DMS79 treated with DMSO at 0.1 percent for 48 hours (cell line): Measurements from ENCODE around the gene TMEM156.
"Not testable (repeated sequence)": the region's sequence is repeated elsewhere in the genome, so short reads cannot be mapped to it uniquely, and the experiment has no call there.

Source experiments
- DNase-seq: peaks from one replicate; lab custom pipeline; 2025; lab: John Stamatoyannopoulos, UW

The TMEM156 gene

GRCh38 chr4:38957261-38957815, 74.9 kb downstream of the TMEM156 start:
- DNase-seq, result no peak

GRCh38 chr4:38955957-38956356, 76.3 kb downstream of the TMEM156 start:
- DNase-seq, result no peak

GRCh38 chr4:38954727-38955126, 77.5 kb downstream of the TMEM156 start:
- no peak for DNase-seq

- no peak for DNase-seq
Measured at GRCh38 chr4:38952017-38952416, 80.2 kb downstream of the TMEM156 start.

GRCh38 chr4:38951598-38951997, 80.6 kb downstream of the TMEM156 start:
- no peak for DNase-seq

- no peak for DNase-seq
Measured at GRCh38 chr4:38950734-38951133, 81.5 kb downstream of the TMEM156 start.

GRCh38 chr4:38950159-38950558, 82.0 kb downstream of the TMEM156 start:
- no peak for DNase-seq

- DNase-seq, result no peak
Measured at GRCh38 chr4:38949411-38950051, 82.7 kb downstream of the TMEM156 start.

- no peak for DNase-seq
Measured at GRCh38 chr4:38948551-38948950, 83.7 kb downstream of the TMEM156 start.

GRCh38 chr4:38946919-38947318, 85.3 kb downstream of the TMEM156 start:
- DNase-seq, result no peak

- DNase-seq, result no peak
Measured at GRCh38 chr4:38944440-38944839, 87.8 kb downstream of the TMEM156 start.

- no peak for DNase-seq
Measured at GRCh38 chr4:38943343-38943742, 88.9 kb downstream of the TMEM156 start.

- not testable (repeated sequence) for DNase-seq
Measured at GRCh38 chr4:38941906-38942305, 90.3 kb downstream of the TMEM156 start.

- no peak for DNase-seq
Measured at GRCh38 chr4:38940476-38940875, 91.7 kb downstream of the TMEM156 start.

- no peak for DNase-seq
Measured at GRCh38 chr4:38939165-38939564, 93.0 kb downstream of the TMEM156 start.

- no peak for DNase-seq
Measured at GRCh38 chr4:38935391-38936073, 96.7 kb downstream of the TMEM156 start.

GRCh38 chr4:38931125-38931524, 101.1 kb downstream of the TMEM156 start:
- DNase-seq, result no peak

- no peak for DNase-seq
Measured at GRCh38 chr4:38930707-38931106, 101.5 kb downstream of the TMEM156 start.

GRCh38 chr4:38930204-38930603, 102.0 kb downstream of the TMEM156 start:
- no peak for DNase-seq

GRCh38 chr4:38928974-38929373, 103.2 kb downstream of the TMEM156 start:
- DNase-seq, result no peak

GRCh38 chr4:38928568-38928967, 103.6 kb downstream of the TMEM156 start:
- no peak for DNase-seq

- DNase-seq, result no peak
Measured at GRCh38 chr4:38926896-38927295, 105.3 kb downstream of the TMEM156 start.
